HepG2 (cell line): Measurements from ENCODE around the gene ANKRD65. TPM values are rescaled to one million over a fixed set of nuclear protein-coding genes. Genes with fewer than 3 reads are reported as not detected.

Source experiments
- ELF4 ChIP-seq: sonication (generic); formaldehyde crosslinking; IDR thresholded peaks from 2 replicates; pipeline ENCODE4 v1.5.0; 2020; ENCODE audit warnings: missing genetic modification reagents, mild to moderate bottlenecking, moderate library complexity, borderline replicate concordance
- ESRRA ChIP-seq: sonication (generic); formaldehyde crosslinking; IDR thresholded peaks from 2 replicates; pipeline ENCODE4 v1.5.1; 2020; ENCODE audit warnings: mild to moderate bottlenecking, low read depth, missing genetic modification reagents
- PRMT3 ChIP-seq: sonication (generic); formaldehyde crosslinking; IDR thresholded peaks from 2 replicates; pipeline ENCODE4 v1.8.1; 2022; ENCODE audit warnings: low read depth, mild to moderate bottlenecking, moderate library complexity, missing genetic modification reagents, borderline replicate concordance
- ZFAT ChIP-seq: sonication (generic); formaldehyde crosslinking; conservative IDR thresholded peaks from 2 replicates; pipeline ENCODE4 v1.8.1; 2023; ENCODE audit warnings: missing genetic modification reagents, inconsistent platforms
- ZNF225 ChIP-seq: sonication (generic); formaldehyde crosslinking; IDR thresholded peaks from 2 replicates; pipeline ENCODE4 v1.4.0; 2020; ENCODE audit warnings: mild to moderate bottlenecking, missing genetic modification reagents
- ZNF34 ChIP-seq: sonication (generic); formaldehyde crosslinking; IDR thresholded peaks from 2 replicates; pipeline ENCODE4 v1.4.0; 2020; ENCODE audit warnings: mild to moderate bottlenecking, missing genetic modification reagents, borderline replicate concordance
- ZNF577 ChIP-seq: sonication (generic); formaldehyde crosslinking; IDR thresholded peaks from 2 replicates; pipeline ENCODE4 v1.4.0; 2020; ENCODE audit warnings: mild to moderate bottlenecking, low read depth, missing genetic modification reagents, borderline replicate concordance
- ZNF709 ChIP-seq: sonication (generic); formaldehyde crosslinking; IDR thresholded peaks from 2 replicates; pipeline ENCODE4 v1.5.0; 2020; ENCODE audit warnings: mild to moderate bottlenecking, missing genetic modification reagents
- polyA plus RNA-seq, 8 experiments: library from polyadenylated mRNA; depleted of rRNA in 3 of 8; stranded (reverse) in 7 of 8; unstranded in 1 of 8; fragments of >200 nt; fragmentation: Illumina TruSeq in 4 of 8; extraction: Trizol in 4 of 8; gene quantifications; 2 replicates each; pipeline versions ENCODE4 v1.2.1 to v1.2.3, GENCODE V29; 2011 to 2016; ENCODE audit warnings: low read depth in 4 of 8, missing spikeins in 1 of 8, mixed read lengths in 1 of 8; ENCODE audit not compliant: insufficient read depth in 1 of 8
- total RNA-seq, 5 experiments: library from RNA; depleted of rRNA; stranded (reverse); fragments of >200 nt; fragmentation: Illumina TruSeq; extraction: Trizol; gene quantifications; 2 replicates each; pipeline ENCODE4 v1.2.3, GENCODE V29; 2016; ENCODE audit warnings: low read depth in 1 of 5
- TF ChIP-seq, protein P1 (sequence below): sonication (generic); formaldehyde crosslinking; IDR thresholded peaks from 2 replicates; pipeline ENCODE4 v1.4.0; 2020; ENCODE audit warnings: missing genetic modification reagents, borderline replicate concordance
- TF ChIP-seq, protein P2 (sequence below): IDR thresholded peaks from 2 replicates; pipeline ENCODE4 v1.6.1; 2016; ENCODE audit warnings: mild to moderate bottlenecking, missing biosample characterization, missing genetic modification reagents
- TF ChIP-seq, protein P3 (sequence below): sonication (generic); formaldehyde crosslinking; IDR thresholded peaks from 2 replicates; pipeline ENCODE4 v1.4.0; 2020; ENCODE audit warnings: missing genetic modification reagents, mild to moderate bottlenecking, borderline replicate concordance
- TF ChIP-seq, protein P4 (sequence below), 2 experiments: fragments of 450-650 bp in 1 of 2; sonication (generic) in 1 of 2; formaldehyde crosslinking; IDR thresholded peaks; 2 replicates each; pipeline versions ENCODE4 v1.5.0 to v1.8.0; 2020 to 2022; ENCODE audit warnings: mild to moderate bottlenecking in 1 of 2, missing genetic modification reagents in 1 of 2
- TF ChIP-seq, protein P5 (sequence below): sonication (generic); formaldehyde crosslinking; IDR thresholded peaks from 2 replicates; pipeline ENCODE4 v1.4.0; 2020; ENCODE audit warnings: mild to moderate bottlenecking, missing genetic modification reagents
- TF ChIP-seq, protein P6 (sequence below): sonication (generic); formaldehyde crosslinking; IDR thresholded peaks from 2 replicates; pipeline ENCODE4 v1.4.0; 2020; ENCODE audit warnings: mild to moderate bottlenecking, missing genetic modification reagents
- TF ChIP-seq, protein P7 (sequence below): sonication (generic); formaldehyde crosslinking; IDR thresholded peaks from 2 replicates; pipeline ENCODE4 v1.4.0; 2020; ENCODE audit warnings: missing genetic modification reagents, low read depth, mild to moderate bottlenecking, borderline replicate concordance

Gene ANKRD65
- total and polyA plus RNA-seq, 2 of the 13 experiments (the other 11 are each of a cell fraction or from before 2014, with no cell fraction given) = 12.1 to 30.1 TPM

DNA sequence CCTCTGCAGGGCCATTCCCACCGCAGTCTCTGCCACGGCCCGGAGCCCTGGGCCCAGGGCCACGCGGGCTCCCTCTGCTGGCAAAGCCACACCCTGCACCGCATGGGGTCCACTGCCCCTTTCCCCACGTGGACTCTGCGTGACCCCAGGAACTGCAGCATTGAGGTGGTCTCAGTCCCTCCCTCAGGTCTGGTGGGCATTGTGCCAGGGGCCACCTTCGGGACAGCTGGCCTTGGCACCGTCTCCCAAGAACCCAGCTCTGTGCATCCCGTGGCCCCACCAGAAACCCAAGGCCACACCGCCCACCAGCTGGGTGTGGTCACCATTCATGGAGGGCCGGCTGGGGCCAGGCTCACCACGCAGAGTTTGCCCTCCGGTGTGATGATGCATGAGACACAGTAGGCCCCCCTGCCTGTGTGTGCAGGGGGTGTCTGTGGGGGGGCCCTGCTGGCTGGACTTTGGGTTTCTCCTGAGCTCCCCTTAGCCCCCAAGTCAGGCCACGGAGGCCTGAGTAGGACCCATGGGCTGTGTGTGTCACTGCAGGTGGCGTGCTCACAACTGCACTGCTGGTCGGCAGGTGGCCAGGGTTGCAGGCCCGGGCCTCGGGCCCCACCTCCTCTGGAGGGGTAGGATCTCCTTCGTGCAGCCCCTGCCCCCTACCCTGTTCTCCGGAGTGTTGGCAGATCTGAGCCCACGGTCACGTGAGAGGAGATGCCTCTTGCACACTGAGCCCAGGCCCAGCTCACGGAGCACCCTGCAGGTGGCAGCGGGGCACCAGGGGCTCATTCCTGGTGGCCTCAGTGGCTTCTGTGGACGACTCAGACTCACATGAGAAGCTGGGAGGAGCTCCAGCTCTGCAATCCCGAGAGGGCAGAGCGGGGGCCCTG lies 20.2 kb upstream of the ANKRD65 start (continued):
- TF ChIP-seq, protein P1, sequence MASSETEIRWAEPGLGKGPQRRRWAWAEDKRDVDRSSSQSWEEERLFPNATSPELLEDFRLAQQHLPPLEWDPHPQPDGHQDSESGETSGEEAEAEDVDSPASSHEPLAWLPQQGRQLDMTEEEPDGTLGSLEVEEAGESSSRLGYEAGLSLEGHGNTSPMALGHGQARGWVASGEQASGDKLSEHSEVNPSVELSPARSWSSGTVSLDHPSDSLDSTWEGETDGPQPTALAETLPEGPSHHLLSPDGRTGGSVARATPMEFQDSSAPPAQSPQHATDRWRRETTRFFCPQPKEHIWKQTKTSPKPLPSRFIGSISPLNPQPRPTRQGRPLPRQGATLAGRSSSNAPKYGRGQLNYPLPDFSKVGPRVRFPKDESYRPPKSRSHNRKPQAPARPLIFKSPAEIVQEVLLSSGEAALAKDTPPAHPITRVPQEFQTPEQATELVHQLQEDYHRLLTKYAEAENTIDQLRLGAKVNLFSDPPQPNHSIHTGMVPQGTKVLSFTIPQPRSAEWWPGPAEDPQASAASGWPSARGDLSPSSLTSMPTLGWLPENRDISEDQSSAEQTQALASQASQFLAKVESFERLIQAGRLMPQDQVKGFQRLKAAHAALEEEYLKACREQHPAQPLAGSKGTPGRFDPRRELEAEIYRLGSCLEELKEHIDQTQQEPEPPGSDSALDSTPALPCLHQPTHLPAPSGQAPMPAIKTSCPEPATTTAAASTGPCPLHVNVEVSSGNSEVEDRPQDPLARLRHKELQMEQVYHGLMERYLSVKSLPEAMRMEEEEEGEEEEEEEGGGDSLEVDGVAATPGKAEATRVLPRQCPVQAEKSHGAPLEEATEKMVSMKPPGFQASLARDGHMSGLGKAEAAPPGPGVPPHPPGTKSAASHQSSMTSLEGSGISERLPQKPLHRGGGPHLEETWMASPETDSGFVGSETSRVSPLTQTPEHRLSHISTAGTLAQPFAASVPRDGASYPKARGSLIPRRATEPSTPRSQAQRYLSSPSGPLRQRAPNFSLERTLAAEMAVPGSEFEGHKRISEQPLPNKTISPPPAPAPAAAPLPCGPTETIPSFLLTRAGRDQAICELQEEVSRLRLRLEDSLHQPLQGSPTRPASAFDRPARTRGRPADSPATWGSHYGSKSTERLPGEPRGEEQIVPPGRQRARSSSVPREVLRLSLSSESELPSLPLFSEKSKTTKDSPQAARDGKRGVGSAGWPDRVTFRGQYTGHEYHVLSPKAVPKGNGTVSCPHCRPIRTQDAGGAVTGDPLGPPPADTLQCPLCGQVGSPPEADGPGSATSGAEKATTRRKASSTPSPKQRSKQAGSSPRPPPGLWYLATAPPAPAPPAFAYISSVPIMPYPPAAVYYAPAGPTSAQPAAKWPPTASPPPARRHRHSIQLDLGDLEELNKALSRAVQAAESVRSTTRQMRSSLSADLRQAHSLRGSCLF (CRISPR knock-in tag) = no peak
- TF ChIP-seq ZFAT (no peak), ZNF34 (0 out of 2 replicates have a peak, but pooled peaks have one; percentile 83), ELF4 (CRISPR knock-in tag) (no peak), ZNF709 (CRISPR knock-in tag) (0 out of 2 replicates have a peak, but pooled peaks have one; percentile 22), ZNF577 (CRISPR knock-in tag) (0 out of 2 replicates have a peak, but pooled peaks have one; percentile 65), ZNF225 (no peak), PRMT3 (CRISPR knock-in tag) (no peak), ESRRA (no peak)
- TF ChIP-seq, protein P2, sequence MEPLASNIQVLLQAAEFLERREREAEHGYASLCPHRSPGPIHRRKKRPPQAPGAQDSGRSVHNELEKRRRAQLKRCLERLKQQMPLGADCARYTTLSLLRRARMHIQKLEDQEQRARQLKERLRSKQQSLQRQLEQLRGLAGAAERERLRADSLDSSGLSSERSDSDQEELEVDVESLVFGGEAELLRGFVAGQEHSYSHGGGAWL = no peak
- TF ChIP-seq, protein P3, sequence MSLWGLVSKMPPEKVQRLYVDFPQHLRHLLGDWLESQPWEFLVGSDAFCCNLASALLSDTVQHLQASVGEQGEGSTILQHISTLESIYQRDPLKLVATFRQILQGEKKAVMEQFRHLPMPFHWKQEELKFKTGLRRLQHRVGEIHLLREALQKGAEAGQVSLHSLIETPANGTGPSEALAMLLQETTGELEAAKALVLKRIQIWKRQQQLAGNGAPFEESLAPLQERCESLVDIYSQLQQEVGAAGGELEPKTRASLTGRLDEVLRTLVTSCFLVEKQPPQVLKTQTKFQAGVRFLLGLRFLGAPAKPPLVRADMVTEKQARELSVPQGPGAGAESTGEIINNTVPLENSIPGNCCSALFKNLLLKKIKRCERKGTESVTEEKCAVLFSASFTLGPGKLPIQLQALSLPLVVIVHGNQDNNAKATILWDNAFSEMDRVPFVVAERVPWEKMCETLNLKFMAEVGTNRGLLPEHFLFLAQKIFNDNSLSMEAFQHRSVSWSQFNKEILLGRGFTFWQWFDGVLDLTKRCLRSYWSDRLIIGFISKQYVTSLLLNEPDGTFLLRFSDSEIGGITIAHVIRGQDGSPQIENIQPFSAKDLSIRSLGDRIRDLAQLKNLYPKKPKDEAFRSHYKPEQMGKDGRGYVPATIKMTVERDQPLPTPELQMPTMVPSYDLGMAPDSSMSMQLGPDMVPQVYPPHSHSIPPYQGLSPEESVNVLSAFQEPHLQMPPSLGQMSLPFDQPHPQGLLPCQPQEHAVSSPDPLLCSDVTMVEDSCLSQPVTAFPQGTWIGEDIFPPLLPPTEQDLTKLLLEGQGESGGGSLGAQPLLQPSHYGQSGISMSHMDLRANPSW = no peak
- TF ChIP-seq, protein P4, sequence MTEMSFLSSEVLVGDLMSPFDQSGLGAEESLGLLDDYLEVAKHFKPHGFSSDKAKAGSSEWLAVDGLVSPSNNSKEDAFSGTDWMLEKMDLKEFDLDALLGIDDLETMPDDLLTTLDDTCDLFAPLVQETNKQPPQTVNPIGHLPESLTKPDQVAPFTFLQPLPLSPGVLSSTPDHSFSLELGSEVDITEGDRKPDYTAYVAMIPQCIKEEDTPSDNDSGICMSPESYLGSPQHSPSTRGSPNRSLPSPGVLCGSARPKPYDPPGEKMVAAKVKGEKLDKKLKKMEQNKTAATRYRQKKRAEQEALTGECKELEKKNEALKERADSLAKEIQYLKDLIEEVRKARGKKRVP (CRISPR knock-in tag; IDR thresholded peaks at IDR 0.05) = no peak
- TF ChIP-seq, protein P5, sequence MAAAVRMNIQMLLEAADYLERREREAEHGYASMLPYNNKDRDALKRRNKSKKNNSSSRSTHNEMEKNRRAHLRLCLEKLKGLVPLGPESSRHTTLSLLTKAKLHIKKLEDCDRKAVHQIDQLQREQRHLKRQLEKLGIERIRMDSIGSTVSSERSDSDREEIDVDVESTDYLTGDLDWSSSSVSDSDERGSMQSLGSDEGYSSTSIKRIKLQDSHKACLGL (CRISPR knock-in tag) = peak; percentile 86; the same call in 1 of the 2 replicates
- TF ChIP-seq, protein P6, sequence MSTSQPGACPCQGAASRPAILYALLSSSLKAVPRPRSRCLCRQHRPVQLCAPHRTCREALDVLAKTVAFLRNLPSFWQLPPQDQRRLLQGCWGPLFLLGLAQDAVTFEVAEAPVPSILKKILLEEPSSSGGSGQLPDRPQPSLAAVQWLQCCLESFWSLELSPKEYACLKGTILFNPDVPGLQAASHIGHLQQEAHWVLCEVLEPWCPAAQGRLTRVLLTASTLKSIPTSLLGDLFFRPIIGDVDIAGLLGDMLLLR (CRISPR knock-in tag) = no peak
- TF ChIP-seq, protein P7, sequence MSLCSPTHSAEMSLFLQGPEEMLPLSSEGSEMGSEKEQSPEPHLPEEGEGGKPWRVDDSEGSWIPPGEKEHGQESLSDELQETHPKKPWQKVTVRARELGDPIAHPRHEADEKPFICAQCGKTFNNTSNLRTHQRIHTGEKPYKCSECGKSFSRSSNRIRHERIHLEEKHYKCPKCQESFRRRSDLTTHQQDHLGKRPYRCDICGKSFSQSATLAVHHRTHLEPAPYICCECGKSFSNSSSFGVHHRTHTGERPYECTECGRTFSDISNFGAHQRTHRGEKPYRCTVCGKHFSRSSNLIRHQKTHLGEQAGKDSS (CRISPR knock-in tag) = peak; percentile 79; the same call in 1 of the 2 replicates
